ENCODE results near the gene GARIN5A.

Gene GARIN5A

GRCh38 chr19:50476224-50476906 lies at the start of gene GARIN5A, which contains the start of gene EMC10:
Gene GARIN5A (minus strand): TSS chr19:50476848. CDS start chr19:50476388, 460 bp downstream.
Gene EMC10 (plus strand): TSS chr19:50476507. CDS start chr19:50476545, 38 bp downstream.
- in situ Hi-C loops (cut with HindIII; ENCODE audit: low sequenced_read_pairs) = no loop called here

- in situ Hi-C loops (cut with HindIII; ENCODE audit: low sequenced_read_pairs) = no loop called here
Measured at GRCh38 chr19:50522881-50523280, 46.2 kb upstream of the GARIN5A start.

GRCh38 chr19:50520822-50521465 lies 44.3 kb upstream of the GARIN5A start:
- in situ Hi-C loops (cut with HindIII; ENCODE audit: low sequenced_read_pairs) = no loop called here

GRCh38 chr19:50519006-50519575 lies 42.4 kb upstream of the GARIN5A start:
- in situ Hi-C loops (cut with HindIII; ENCODE audit: low sequenced_read_pairs) = no loop called here

GRCh38 chr19:50518091-50519005 lies 41.7 kb upstream of the GARIN5A start:
- in situ Hi-C loops (cut with HindIII; ENCODE audit: low sequenced_read_pairs) = no loop called here

GRCh38 chr19:50517704-50518075 lies 41.0 kb upstream of the GARIN5A start:
- in situ Hi-C loops (cut with HindIII; ENCODE audit: low sequenced_read_pairs) = no loop called here

- in situ Hi-C loops (cut with HindIII; ENCODE audit: low sequenced_read_pairs) = no loop called here
Measured at GRCh38 chr19:50516964-50517703, 40.5 kb upstream of the GARIN5A start.

GRCh38 chr19:50516456-50516855 lies 39.8 kb upstream of the GARIN5A start:
- in situ Hi-C loops (cut with HindIII; ENCODE audit: low sequenced_read_pairs) = no loop called here

GRCh38 chr19:50515168-50515561 lies 38.5 kb upstream of the GARIN5A start:
- in situ Hi-C loops (cut with HindIII; ENCODE audit: low sequenced_read_pairs) = no loop called here

GRCh38 chr19:50514346-50515167 lies 37.9 kb upstream of the GARIN5A start:
- in situ Hi-C loops (cut with HindIII; ENCODE audit: low sequenced_read_pairs) = no loop called here

GRCh38 chr19:50513746-50514345 lies 37.2 kb upstream of the GARIN5A start, which contains the start of gene ASPDH:
Gene ASPDH (minus strand): TSS chr19:50513913. CDS start chr19:50513823, 90 bp downstream.
- in situ Hi-C loops (cut with HindIII; ENCODE audit: low sequenced_read_pairs) = no loop called here

GRCh38 chr19:50512999-50513745 lies 36.5 kb upstream of the GARIN5A start:
- in situ Hi-C loops (cut with HindIII; ENCODE audit: low sequenced_read_pairs) = no loop called here

GRCh38 chr19:50512112-50512998 lies 35.7 kb upstream of the GARIN5A start:
- in situ Hi-C loops (cut with HindIII; ENCODE audit: low sequenced_read_pairs) = no loop called here

GRCh38 chr19:50511069-50511822 lies 34.6 kb upstream of the GARIN5A start, which contains the start of gene JOSD2:
Gene JOSD2 (minus strand): TSS chr19:50511191. CDS start chr19:50510431, 760 bp downstream.
- in situ Hi-C loops (cut with HindIII; ENCODE audit: low sequenced_read_pairs) = no loop called here

- in situ Hi-C loops (cut with HindIII; ENCODE audit: low sequenced_read_pairs) = no loop called here
Measured at GRCh38 chr19:50510700-50511068, 34.0 kb upstream of the GARIN5A start.

- in situ Hi-C loops (cut with HindIII; ENCODE audit: low sequenced_read_pairs) = no loop called here
Measured at GRCh38 chr19:50510121-50510670, 33.5 kb upstream of the GARIN5A start.
